Amniotic epithelial cell (primary cell): ENCODE results near the gene ZNF169.
"Not testable (repeated sequence)": the region's sequence is repeated elsewhere in the genome, so short reads cannot be mapped to it uniquely, and the experiment has no call there.

Source experiments
- DNase-seq: peaks from one replicate; pipeline ENCODE4 v3.0.0-alpha.2; 2010; ENCODE audit warnings: low read depth

Gene ZNF169

GRCh38 chr9:94259077-94259862 lies at the start of gene ZNF169:
ZNF169 (plus strand) TSS chr9:94259298; CDS start chr9:94278813, 19,515 bp downstream.
- peak; percentile 81 for DNase-seq

GRCh38 chr9:94210616-94211603 lies 48.2 kb upstream of the ZNF169 start:
- DNase-seq = peak; percentile 37

- peak; percentile 96 for DNase-seq
Observed at GRCh38 chr9:94212091-94212490, 47.0 kb upstream of the ZNF169 start.

- DNase-seq = no peak
Observed at GRCh38 chr9:94212531-94212930, 46.6 kb upstream of the ZNF169 start.

- peak; percentile 65 for DNase-seq
Observed at GRCh38 chr9:94213511-94214124, 45.5 kb upstream of the ZNF169 start.

GRCh38 chr9:94222870-94223269 lies 36.2 kb upstream of the ZNF169 start:
- DNase-seq = no peak

- DNase-seq = not testable (repeated sequence)
Observed at GRCh38 chr9:94225413-94225812, 33.7 kb upstream of the ZNF169 start.

- no peak for DNase-seq
Observed at GRCh38 chr9:94228616-94229015, 30.5 kb upstream of the ZNF169 start.

GRCh38 chr9:94232428-94232827 lies 26.7 kb upstream of the ZNF169 start:
- DNase-seq = no peak

- DNase-seq = not testable (repeated sequence)
Observed at GRCh38 chr9:94241098-94241497, 18.0 kb upstream of the ZNF169 start.

GRCh38 chr9:94245651-94246050 lies 13.4 kb upstream of the ZNF169 start:
- DNase-seq = no peak

- DNase-seq = peak; percentile 7
Observed at GRCh38 chr9:94250456-94250855, 8.6 kb upstream of the ZNF169 start.

- no peak for DNase-seq
Observed at GRCh38 chr9:94256007-94256406, 3.1 kb upstream of the ZNF169 start.

GRCh38 chr9:94265626-94266402 lies 6.7 kb downstream of the ZNF169 start:
- DNase-seq = not testable (repeated sequence)

- no peak for DNase-seq
Observed at GRCh38 chr9:94269264-94269663, 10.2 kb downstream of the ZNF169 start.

GRCh38 chr9:94270009-94270408 lies 10.9 kb downstream of the ZNF169 start:
- no peak for DNase-seq

- not testable (repeated sequence) for DNase-seq
Observed at GRCh38 chr9:94277029-94277428, 17.9 kb downstream of the ZNF169 start.

GRCh38 chr9:94277885-94278536 lies 18.9 kb downstream of the ZNF169 start:
- no peak for DNase-seq

GRCh38 chr9:94280409-94280989 lies 21.4 kb downstream of the ZNF169 start:
- no peak for DNase-seq

GRCh38 chr9:94281101-94281500 lies 22.0 kb downstream of the ZNF169 start:
- DNase-seq = no peak

- peak; percentile 12 for DNase-seq
Observed at GRCh38 chr9:94286116-94286515, 27.0 kb downstream of the ZNF169 start.
